ENCODE measurements around the gene DLEC1.

Gene DLEC1

GRCh38 chr3:38039101-38039898 is at the start of gene DLEC1:
DLEC1 (plus strand) TSS chr3:38039208; CDS start chr3:38039226, 18 bp downstream.
- H3K4me3 ChIP-seq (ENCODE audit: control insufficient read depth, low read depth, low read length), result peak within 1 kb of the TSS; percentile 43
- TF ChIP-seq, protein P1, sequence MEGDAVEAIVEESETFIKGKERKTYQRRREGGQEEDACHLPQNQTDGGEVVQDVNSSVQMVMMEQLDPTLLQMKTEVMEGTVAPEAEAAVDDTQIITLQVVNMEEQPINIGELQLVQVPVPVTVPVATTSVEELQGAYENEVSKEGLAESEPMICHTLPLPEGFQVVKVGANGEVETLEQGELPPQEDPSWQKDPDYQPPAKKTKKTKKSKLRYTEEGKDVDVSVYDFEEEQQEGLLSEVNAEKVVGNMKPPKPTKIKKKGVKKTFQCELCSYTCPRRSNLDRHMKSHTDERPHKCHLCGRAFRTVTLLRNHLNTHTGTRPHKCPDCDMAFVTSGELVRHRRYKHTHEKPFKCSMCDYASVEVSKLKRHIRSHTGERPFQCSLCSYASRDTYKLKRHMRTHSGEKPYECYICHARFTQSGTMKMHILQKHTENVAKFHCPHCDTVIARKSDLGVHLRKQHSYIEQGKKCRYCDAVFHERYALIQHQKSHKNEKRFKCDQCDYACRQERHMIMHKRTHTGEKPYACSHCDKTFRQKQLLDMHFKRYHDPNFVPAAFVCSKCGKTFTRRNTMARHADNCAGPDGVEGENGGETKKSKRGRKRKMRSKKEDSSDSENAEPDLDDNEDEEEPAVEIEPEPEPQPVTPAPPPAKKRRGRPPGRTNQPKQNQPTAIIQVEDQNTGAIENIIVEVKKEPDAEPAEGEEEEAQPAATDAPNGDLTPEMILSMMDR (IDR thresholded peaks at IDR 0.05; ENCODE audit: control insufficient read depth, insufficient read depth, low read depth, low read length, missing control alignments), result no peak
- no peak for DNase-seq (ENCODE audit: low read depth)

DNA sequence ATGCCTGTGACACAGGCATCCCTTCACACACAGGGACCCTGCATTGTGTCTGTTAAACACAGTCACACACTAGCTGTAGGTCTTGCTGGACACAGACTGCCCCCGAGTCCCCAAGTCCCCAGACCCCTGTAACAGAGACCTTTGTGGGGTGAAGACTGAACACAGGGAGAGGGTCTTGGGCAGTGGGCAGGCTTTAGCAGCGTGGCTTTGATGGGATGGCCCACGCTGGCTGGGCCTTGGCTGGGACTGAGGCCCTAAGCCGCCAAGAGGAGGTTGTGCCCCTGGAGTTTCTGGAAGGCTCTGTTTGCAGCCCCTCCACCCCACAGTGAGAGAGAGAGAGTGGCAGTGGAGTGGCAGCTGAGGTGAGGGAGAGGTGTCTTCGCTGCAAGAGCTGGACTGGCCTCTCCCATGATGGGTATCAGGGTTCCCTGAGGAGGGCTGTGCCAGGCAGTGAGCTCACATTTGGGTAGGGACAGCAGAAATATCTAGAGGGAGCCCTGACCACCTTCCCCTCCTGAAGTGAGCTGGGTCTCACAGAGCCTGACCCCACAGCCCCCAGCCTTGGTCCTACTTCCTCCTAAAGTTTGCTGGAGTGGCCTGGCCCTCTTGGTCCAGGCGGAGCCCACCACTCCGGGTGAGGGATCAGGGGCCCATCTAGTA is 49.1 kb upstream of the DLEC1 start:
- DNase-seq (ENCODE audit: low read depth), result no peak
- H3K4me3 ChIP-seq (ENCODE audit: control insufficient read depth, low read depth, low read length), result no peak overlapping the region
- TF ChIP-seq, protein P1 (IDR thresholded peaks at IDR 0.05; ENCODE audit: control insufficient read depth, insufficient read depth, low read depth, low read length, missing control alignments), result no peak

DNA sequence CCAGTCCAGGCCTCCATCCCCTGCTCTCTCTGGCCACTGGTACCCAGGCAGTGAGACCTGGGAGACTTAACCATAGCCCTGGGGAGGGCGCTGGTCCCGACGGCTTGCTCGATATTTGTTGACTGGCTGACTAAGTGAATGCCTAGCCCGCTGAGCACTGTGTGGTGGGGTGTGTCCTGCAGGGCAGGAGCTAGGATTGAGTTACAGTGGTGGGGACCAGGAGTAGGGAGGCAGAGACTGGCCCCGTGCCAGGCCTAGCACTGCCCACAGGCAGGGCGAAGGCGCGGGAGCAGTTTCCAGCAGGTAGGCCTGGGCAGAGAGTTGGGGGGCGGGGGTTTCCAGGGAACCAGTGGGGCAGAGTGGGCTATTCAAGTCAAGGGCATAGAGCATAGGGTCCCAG is 48.5 kb upstream of the DLEC1 start, which contains the start of gene VILL:
VILL (plus strand) TSS at position 260 of the 400 bp plus-strand sequence. CDS start 2,887 bp downstream, outside the sequence.
- TF ChIP-seq, protein P1 (IDR thresholded peaks at IDR 0.05; ENCODE audit: control insufficient read depth, insufficient read depth, low read depth, low read length, missing control alignments), result no peak
- no peak within 1 kb of the TSS for H3K4me3 ChIP-seq (ENCODE audit: control insufficient read depth, low read depth, low read length)
- no peak for DNase-seq (ENCODE audit: low read depth)

DNA sequence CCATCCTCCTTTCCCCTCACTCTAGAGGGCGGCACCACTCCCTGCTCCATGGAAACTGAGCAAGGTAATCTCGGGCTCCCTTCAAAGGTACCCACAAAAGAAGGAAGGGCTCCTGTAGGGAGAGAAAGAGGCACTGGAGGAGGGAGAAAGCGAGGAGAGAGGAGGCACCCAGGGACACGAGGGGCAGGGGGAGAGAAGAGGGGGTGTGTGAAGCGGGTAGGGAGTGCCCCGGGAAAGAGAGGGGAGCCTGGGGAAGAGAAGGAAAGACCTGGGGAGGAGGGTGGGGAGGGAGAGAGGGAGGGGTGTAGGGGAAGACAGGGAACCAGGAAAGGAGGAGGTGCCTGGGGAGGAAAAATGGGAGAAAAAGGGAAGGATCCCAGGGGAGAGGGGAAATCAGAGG is 47.9 kb upstream of the DLEC1 start:
- DNase-seq (ENCODE audit: low read depth), result no peak
- TF ChIP-seq, protein P1 (IDR thresholded peaks at IDR 0.05; ENCODE audit: control insufficient read depth, insufficient read depth, low read depth, low read length, missing control alignments), result no peak
- no peak overlapping the region for H3K4me3 ChIP-seq (ENCODE audit: control insufficient read depth, low read depth, low read length)

DNA sequence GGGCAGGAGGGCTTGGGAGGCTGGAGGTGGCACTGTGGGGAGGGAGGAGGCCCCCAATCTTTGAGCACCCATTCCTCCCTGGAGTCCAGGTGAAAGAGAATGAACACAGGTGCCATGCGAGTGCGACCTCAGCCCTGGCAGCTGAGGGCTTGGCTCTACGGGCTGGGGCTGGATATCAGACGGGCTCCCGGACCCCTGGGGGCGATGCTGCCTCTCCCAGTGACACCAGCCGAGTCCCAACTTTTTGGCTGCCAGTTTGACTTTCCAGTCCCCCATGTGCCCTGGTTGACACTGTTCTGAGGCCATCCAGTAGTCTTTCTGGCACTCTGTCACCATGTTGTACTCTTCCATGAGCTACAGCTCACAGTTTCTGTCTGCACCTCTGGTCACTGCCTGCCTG is 47.2 kb upstream of the DLEC1 start:
- no peak for DNase-seq (ENCODE audit: low read depth)
- TF ChIP-seq, protein P1 (IDR thresholded peaks at IDR 0.05; ENCODE audit: control insufficient read depth, insufficient read depth, low read depth, low read length, missing control alignments), result no peak
- H3K4me3 ChIP-seq (ENCODE audit: control insufficient read depth, low read depth, low read length), result no peak overlapping the region

GRCh38 chr3:37992271-37993066 is 46.5 kb upstream of the DLEC1 start:
- no peak overlapping the region for H3K4me3 ChIP-seq (ENCODE audit: control insufficient read depth, low read depth, low read length)
- DNase-seq (ENCODE audit: low read depth), result no peak

More at GRCh38 chr3:37992271-37993066, 46.5 kb upstream of the DLEC1 start:
- TF ChIP-seq, protein P1 (IDR thresholded peaks at IDR 0.05; ENCODE audit: control insufficient read depth, insufficient read depth, low read depth, low read length, missing control alignments), result no peak

Measured in AG09309 (cell line).